RWPE1 (cell line): ENCODE results near the gene LY6G6F.
A peak's percentile ranks its signal among the peaks of the same experiment; 100 is the strongest.
"Not testable (repeated sequence)": the region's sequence is repeated elsewhere in the genome, so short reads cannot be mapped to it uniquely, and the experiment has no call there.

Experiments used
- CTCF ChIA-PET: fragments of 350-600 bp; sonication (Branson Sonifier 250); formaldehyde crosslinking; extraction: SDS; loops from one replicate; lab custom pipeline; 2021; lab: Yijun Ruan, JAX
- POLR2A ChIA-PET: fragments of 400-600 bp; formaldehyde crosslinking; extraction: SDS; loops from one replicate; lab custom pipeline; 2020; ENCODE audit warnings: antibody characterized with exemption; ENCODE audit not compliant: low non-redundant PET; lab: Yijun Ruan, JAX
- DNase-seq: peaks from one replicate; pipeline ENCODE4 v3.0.0; 2012; ENCODE audit warnings: low spot score
- H3K27ac ChIP-seq: fragments of 450-650 bp; 2 replicates; pipeline ENCODE4 v1.5.1; 2017
- TF ChIP-seq, protein P1 (sequence below): fragments of 450-650 bp; conservative IDR thresholded peaks from 2 replicates; pipeline ENCODE4 v1.5.1; 2017; ENCODE audit warnings: low read depth, mild to moderate bottlenecking

Gene LY6G6F

DNA sequence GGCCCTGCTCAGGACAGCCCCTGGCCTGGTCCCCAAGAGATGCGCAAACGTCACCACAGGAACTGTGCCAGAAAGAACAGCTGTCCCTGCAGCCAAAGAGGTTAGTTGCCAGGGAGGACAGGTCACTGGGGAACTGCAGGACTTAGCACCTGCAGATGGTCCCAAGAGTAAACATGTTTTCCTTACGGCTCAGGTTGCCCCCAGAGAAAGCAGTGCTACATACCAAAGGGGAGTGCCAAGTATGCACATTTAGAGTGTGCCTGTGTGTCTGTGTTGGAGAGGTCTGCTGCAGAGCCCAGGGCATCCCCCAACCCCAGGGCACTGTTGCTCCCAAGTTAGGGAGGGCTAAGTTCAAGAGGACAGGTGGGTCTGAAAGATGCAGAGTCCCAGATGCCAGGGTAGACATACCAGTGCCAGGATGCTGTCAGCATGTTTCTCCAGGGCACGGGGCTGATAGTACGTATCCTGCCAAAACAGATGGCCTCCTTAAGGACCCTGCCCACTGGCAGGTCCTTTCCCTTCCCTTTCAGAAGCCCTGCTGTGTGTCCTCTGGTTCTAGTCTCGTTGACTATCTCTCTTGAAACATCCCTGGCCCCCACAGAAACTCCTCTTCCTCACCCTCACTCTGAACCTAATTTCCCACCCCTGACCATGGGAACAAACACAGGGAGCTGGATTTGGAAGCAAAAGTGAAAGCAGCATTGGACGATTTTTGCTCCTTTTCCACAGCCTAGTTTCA is 4.8 kb upstream of the LY6G6F start:
- no peak for DNase-seq
- peak overlapping the region; percentile 93 for H3K27ac ChIP-seq
- POLR2A ChIA-PET = interaction anchor here (0.6 kb wide), 1 partner anchor 129 kb away, joined by 4 read pairs; no protein-coding TSS in a partner anchor
- TF ChIP-seq, protein P1, sequence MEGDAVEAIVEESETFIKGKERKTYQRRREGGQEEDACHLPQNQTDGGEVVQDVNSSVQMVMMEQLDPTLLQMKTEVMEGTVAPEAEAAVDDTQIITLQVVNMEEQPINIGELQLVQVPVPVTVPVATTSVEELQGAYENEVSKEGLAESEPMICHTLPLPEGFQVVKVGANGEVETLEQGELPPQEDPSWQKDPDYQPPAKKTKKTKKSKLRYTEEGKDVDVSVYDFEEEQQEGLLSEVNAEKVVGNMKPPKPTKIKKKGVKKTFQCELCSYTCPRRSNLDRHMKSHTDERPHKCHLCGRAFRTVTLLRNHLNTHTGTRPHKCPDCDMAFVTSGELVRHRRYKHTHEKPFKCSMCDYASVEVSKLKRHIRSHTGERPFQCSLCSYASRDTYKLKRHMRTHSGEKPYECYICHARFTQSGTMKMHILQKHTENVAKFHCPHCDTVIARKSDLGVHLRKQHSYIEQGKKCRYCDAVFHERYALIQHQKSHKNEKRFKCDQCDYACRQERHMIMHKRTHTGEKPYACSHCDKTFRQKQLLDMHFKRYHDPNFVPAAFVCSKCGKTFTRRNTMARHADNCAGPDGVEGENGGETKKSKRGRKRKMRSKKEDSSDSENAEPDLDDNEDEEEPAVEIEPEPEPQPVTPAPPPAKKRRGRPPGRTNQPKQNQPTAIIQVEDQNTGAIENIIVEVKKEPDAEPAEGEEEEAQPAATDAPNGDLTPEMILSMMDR = no peak
- CTCF ChIA-PET = interaction anchor here (0.7 to 1.4 kb wide), 2 partner anchors 9 to 106 kb away, joined by 4 read pairs; no protein-coding TSS in a partner anchor

- DNase-seq = no peak
- peak overlapping the region; percentile 93 for H3K27ac ChIP-seq
- TF ChIP-seq, protein P1 = no peak
- POLR2A ChIA-PET = interaction anchor here (0.6 kb wide), 1 partner anchor 128 kb away, joined by 4 read pairs; no protein-coding TSS in a partner anchor
- CTCF ChIA-PET = interaction anchor here (0.7 to 1.4 kb wide), 2 partner anchors 10 to 105 kb away, joined by 4 read pairs; no protein-coding TSS in a partner anchor
Observed at GRCh38 chr6:31702405-31702818, 4.3 kb upstream of the LY6G6F start.

- DNase-seq = peak; percentile 99
- ChIA-PET POLR2A (interaction anchor here (0.6 to 0.8 kb wide), 2 partner anchors 50 to 128 kb away, joined by 3 to 4 read pairs; no protein-coding TSS in a partner anchor), CTCF (interaction anchor here (1.4 kb wide), 1 partner anchor 10 kb away, joined by 4 read pairs; no protein-coding TSS in a partner anchor)
- TF ChIP-seq, protein P1 = no peak
- peak within 1 kb of the TSS; percentile 93 for H3K27ac ChIP-seq
Observed at GRCh38 chr6:31702819-31703716, 3.6 kb upstream of the LY6G6F start, which contains the start of gene ABHD16A. ABHD16A (minus strand) TSS chr6:31703324; CDS start chr6:31703281, 43 bp downstream.

DNA sequence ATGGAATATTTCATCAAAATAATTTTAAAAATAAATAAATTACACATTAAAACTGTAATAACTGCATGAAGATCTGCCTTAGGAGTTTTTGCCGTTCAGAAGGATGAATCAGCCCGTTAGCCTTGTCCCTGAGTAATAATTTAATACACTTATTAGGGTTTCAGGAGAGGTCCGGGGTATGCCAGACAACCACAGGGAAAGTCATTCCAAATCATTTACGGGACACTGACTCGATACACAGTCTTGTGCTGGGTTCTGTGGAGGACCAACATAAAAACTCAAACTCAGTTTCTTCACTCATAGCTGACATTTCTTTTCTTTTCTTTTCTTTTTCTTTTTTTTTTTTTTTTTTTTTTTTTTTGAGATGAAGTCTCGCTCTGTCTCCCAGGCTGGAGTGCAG is 735 bp upstream of the LY6G6F start:
- TF ChIP-seq, protein P1 = no peak
- DNase-seq = no peak
- H3K27ac ChIP-seq = no peak overlapping the region
- POLR2A ChIA-PET = no interaction called here
- CTCF ChIA-PET = interaction anchor here (1.0 kb wide), 1 partner anchor 24 kb away, joined by 3 read pairs; no protein-coding TSS in a partner anchor

DNA sequence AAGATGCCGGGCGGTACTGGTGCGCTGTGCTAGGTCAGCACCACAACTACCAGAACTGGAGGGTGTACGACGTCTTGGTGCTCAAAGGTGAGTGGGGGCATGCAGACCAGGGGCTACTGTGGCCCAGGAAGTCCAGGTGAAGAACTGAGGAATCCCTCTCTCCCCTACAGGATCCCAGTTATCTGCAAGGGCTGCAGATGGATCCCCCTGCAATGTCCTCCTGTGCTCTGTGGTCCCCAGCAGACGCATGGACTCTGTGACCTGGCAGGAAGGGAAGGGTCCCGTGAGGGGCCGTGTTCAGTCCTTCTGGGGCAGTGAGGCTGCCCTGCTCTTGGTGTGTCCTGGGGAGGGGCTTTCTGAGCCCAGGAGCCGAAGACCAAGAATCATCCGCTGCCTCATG is 1.0 kb downstream of the LY6G6F start:
- no peak overlapping the region for H3K27ac ChIP-seq
- no peak for DNase-seq
- TF ChIP-seq, protein P1 = no peak
- CTCF ChIA-PET = no interaction called here
- POLR2A ChIA-PET = interaction anchor here (0.6 kb wide), 1 partner anchor 127 kb away, joined by 4 read pairs; no protein-coding TSS in a partner anchor

DNA sequence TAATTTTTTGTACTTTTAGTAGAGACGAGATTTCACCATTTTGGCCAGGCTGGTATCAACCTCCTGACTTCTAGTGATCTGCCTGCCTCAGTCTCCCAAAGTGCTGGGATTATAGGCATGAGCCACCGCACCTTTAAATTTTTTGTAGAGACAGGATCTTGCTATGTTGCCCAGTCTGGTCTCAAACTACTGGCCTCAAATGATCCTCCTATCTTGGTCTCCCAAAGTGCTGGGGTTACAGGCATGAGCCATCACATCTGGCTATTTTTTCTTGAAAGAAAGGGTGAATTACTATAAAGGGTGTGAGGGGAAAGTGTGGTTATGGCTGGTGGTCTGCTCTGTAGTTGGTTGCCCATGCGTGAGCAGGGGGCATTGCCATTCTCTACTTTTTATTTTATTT is 1.6 kb downstream of the LY6G6F start:
- DNase-seq = no peak
- ChIA-PET POLR2A (no interaction called here), CTCF (no interaction called here)
- TF ChIP-seq, protein P1 = no peak
- no peak overlapping the region for H3K27ac ChIP-seq

DNA sequence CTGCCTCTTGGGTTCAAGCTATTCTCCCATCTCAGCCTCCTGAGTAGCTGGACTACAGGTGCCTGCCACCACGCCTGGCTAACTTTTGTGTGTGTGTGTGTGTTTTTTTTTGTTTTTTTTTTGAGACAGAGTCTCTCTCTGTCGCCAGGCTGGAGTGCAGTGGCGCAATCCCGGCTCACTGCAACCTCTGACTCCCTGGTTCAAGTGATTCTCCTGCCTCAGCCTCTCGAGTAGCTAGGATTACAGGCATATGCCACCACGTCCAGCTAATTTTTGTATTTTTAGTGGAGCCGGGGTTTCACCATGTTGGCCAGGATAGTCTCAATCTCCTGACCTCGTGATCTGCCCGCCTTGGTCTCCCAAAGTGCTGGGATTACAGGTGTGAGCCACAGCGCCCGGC is 2.5 kb downstream of the LY6G6F start:
- POLR2A ChIA-PET, DNase-seq: not testable (repeated sequence)
- CTCF ChIA-PET = interaction anchor here (0.9 kb wide), 1 partner anchor 19 kb away, joined by 4 read pairs; no protein-coding TSS in a partner anchor
- H3K27ac ChIP-seq = 0 out of 2 replicates have a peak overlapping the region, but pooled peaks have one; percentile 84
